ENCODE measurements around the gene TFAP2D.
A peak's percentile ranks its signal among the peaks of the same experiment; 100 is the strongest.

Gene TFAP2D

GRCh38 chr6:50819466-50819903 lies 106.2 kb downstream of the TFAP2D start:
- DNase-seq, result peak; percentile 9

DNA sequence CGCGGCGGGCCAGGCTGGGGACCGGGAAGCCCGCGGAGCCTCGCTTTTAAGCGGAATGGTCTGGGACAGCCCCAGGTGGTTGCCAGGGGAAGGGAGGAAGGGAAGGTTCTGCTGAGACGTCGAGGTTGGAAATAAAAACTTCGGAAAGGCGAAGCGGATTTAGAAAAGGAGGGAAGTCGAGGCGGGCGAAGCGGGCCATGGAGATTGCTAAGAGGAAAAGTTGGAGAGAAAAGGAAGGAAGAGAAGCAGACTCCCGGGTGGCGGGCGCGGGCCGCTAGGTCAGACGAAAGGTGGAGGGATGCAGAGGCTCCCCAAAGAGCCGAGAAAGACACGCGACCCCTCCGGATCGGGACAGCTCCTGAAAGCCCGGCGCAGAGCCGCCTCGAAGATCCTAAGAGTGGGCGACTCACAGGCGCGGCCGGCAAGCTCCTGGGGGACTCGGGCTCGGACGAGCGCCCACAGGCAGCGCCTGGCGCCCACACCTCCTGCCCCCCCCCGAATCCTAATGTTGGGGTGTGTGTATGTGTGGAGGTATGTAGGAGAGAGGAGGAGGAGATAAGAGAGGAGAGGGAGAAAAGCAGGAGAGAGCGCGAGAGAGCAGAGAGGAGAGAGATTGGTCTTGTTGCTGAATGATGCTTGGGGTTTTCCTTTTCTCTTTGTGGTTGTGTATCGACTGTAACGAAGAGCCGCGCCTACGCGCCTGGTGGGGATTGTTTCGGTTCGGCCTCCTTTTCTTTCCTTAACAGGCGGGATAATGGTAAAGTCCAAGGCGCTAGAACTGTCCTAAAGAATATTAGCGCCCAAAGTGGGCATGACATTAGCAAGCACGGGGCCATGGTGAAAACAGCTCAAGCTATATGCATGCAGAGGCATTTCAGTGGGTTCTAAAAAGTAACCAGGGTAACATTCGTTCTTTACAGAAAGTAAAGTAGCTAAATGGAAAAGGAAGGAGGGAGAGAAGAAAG lies 106.9 kb downstream of the TFAP2D start:
- DNase-seq, result no peak

DNA sequence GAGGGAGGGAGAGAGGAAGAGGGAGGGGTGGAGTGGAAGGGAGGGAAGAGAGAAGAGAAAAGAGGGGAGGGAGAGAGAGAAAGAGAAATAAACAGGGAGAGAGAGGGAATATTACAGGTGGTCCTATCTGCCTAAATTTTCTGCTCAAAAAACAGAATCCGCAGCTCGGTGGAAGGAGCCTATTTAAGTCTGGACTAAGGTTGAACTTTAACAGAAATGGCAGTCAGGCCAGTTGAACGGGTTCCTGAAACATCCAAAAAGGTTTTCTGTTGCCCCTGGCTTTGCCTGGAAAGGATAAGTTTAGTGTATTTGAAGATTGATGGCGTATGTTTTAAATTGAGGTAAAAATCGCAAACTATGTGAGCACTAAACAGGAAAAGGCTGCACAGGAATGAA lies 107.5 kb downstream of the TFAP2D start:
- DNase-seq, result no peak

GRCh38 chr6:50821441-50822077 lies 108.2 kb downstream of the TFAP2D start:
- no peak for DNase-seq

GRCh38 chr6:50822078-50822476 lies 108.8 kb downstream of the TFAP2D start:
- no peak for DNase-seq

Data from fibroblast of skin of back (primary cell).